GM18861 (cell line): Measurements from ENCODE around the gene DNAH1.

Experiments
- ATAC-seq: cut with Tn5 transposase; IDR thresholded peaks from one replicate; pipeline ENCODE4 v1.9.1; 2021; ENCODE audit not compliant: unreplicated experiment

DNAH1 gene

DNA sequence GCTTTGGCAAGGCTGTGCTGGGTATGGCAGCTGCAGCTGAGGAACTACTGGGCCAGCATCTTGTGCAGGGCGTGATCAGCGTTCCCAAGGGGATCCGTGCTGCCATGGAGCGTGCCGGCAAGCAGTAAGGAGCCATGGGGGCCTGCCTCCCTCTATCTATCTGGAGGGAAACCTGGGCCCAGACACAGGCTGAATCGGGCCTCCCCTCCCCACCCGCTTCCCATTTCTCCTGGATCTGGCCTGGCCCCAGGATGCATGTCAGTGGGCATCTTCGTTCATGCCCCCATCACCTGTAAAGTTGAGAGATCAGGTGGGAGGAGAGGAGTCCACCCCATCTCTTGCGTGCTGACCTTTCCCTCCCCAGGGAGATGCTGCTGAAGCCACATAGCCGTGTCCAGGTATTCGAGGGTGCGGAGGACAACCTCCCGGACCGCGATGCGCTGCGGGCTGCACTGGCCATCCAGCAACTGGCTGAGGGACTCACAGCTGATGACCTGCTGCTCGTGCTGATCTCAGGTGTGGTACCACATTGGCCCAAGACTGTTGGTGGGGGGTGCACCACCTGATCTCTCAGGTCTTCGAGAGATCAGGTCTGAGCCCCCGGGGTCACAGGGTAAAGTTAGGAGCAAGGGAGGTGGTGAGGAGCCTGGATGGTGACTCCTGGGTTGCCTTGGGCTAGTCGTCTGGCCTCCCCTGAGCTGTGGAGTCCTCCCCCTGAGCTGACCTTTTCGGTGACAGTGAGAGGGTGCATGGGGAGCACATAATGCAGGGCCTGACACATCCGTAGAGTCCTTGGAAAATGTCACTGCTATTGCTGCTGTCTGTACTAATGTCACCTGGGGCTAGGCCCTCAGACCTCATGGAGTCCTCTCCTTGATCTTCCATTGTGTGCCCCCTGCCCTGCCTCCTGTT is 25.3 kb upstream of the DNAH1 start:
- ATAC-seq = no peak

DNA sequence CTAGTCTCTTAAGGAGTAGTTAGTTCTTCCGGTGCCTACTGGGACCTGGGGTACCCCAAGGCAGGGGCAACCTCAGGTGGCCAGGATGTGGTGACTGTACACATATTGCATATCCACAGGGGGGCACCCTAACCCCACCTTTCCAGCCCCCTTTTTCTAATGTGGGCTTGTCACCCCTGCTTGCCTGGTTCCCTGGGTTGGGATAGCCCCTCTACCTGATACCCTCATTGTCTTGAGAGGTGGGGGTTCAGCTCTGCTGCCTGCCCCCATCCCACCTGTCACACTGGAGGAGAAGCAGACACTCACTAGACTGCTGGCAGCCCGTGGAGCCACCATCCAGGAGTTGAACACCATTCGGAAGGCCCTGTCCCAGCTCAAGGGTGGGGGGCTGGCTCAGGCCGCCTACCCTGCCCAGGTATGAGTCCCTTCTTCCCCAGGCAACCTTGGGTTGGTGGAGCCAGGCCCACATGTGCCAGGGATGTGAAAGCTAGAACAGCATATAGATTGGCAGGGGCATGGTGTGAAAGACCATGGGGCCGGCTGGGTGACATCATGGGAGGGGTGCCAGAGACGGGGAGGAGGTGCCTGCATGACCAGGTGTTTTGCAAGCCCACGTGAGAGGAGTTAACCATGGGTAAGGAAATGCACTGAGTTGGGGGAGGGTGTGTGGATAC is 24.5 kb upstream of the DNAH1 start:
- ATAC-seq = no peak

- ATAC-seq = no peak
These were observed 23.7 kb upstream of the DNAH1 start for GRCh38 chr3:52292247-52293065.

GRCh38 chr3:52293491-52294319 is 22.4 kb upstream of the DNAH1 start:
- ATAC-seq = no peak

DNA sequence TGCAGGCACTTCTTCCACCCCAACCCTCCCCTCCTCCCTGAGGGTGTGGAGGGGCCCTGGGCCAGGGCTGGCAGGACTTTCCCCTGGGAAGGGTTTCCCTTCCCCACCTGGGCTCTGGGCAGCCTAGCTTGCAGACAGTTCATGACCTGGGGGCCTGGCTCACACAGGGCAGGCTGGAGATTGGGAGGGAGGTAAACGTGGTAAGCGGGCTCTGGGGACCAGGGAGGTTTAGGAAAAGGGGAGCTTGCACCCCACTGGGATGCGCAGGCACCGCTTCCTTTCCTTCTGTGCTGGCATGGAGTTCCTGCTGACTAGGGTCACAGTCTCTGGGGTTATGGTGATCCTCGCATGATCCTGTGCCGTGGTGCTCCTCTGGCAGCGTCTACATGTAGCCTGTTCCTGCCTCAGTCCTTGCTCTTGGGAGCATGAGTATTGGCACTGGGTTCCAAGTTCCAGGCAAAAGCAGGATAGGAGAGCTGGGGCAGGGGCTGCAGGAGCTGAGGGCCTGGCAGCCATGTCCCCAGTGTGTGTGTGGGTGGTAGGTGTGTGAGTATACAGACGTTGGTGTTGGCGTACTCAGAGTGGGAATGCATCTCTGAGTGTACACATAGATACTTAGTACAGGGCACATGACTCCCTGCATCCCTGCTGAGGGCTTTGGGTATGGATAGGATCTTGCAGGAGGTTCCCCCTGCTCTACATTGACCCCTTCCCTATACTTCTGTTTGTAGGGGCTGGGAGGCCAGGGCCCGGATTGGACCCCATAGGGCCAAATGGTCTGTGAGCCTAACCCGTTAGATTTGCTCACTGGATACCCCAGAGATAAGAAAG is 21.6 kb upstream of the DNAH1 start:
- ATAC-seq = no peak

DNA sequence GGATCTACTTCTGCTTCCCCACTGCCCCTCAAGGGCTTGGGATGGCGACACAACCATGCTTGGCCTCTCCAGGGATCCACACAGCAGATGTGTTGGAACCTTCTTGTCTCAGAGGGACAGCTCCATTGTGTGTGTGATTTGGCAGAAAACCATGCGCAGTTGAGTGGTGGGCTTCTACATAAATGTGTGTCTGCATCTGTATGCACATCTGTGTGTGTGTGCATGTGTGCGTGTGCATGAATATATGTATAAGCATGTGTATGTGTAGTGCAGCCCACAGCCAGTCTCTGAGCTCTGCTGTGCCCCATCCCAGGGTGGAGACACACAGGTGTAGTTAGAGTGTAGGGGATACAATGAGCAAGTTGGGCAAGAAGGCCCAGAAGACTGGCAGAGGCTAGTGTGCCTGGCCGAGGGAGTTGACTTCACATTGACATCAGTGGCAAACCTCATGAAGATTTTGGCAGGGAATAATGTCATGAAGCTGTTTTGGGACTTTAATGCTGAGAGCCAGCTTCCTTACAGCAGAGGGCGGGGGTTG is 20.4 kb upstream of the DNAH1 start:
- ATAC-seq = no peak

DNA sequence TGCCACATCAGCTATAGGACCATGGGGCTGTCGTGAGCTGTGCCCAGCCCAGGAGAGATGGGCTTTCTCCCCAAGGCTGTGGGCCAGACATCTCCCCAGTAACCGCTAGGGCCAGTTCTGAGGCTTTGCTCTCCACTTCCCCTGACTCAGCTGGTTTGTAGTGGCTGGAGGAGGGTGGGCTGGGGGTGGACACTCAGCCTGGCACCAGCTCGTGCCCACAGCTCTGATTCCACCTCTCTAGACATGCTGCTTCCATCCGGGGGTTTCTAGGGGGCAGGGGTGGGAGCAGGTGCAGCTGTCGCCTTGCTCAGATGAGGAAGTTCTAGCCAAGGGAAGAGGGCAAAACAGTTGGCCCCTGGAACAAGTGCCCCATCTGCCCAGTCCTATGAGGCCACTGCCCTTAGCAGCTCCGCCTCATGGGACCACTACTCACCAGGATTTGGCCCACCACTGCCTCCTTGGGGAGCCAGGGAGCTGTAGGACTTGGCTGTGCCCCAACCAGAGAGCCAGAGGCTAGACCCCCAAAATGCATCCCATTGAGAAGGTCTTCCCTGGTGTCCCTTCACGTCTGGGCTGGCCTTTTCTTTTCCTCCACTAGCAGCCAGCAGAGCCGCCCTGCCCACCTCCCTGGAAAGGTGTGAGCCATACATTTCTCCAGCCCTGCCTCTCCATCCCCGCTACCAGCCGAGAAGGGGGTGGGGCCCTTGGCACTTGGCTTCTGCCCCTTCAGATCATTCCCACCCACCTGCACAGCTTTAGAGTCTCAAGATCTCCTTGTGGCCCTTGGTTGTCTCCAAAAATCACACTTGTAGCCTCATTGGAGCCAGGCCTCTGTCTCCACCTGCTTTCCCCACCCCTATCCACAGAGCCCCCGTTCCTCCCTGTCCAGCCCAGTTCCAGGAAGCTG is 18.6 kb upstream of the DNAH1 start:
- ATAC-seq = no peak

GRCh38 chr3:52298149-52299098 is 17.7 kb upstream of the DNAH1 start:
- ATAC-seq = no peak

DNA sequence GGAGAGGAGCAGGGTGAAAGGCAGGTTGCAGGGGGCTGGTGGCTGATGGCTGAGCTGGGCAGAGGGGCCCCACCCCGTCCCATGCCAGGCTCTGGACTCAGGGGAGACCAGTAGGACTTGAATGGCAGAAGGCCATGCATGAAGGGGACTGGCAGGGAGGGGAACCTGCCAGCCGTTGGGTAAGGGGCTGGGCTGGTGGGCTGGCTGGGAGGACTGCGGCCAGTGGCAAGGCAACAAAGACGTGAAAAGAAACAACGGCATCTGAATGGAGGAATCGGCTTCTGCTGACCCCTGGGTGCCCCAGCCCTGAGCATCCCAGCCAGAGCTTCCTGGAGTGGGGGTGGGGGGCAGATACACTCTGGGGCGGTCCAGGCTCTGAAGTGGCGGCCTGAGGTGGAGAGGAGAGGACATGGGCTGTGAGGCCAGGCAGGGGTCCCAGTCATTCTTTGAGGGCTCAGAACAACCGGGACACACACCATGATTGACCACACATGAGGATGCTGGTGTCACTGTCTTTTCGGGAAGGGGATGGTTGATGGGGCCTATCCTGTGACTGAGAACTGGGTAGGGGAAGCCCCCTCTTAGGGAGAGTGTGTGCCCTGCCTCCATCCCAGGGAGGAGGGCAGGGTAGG is 16.8 kb upstream of the DNAH1 start:
- ATAC-seq = no peak

DNA sequence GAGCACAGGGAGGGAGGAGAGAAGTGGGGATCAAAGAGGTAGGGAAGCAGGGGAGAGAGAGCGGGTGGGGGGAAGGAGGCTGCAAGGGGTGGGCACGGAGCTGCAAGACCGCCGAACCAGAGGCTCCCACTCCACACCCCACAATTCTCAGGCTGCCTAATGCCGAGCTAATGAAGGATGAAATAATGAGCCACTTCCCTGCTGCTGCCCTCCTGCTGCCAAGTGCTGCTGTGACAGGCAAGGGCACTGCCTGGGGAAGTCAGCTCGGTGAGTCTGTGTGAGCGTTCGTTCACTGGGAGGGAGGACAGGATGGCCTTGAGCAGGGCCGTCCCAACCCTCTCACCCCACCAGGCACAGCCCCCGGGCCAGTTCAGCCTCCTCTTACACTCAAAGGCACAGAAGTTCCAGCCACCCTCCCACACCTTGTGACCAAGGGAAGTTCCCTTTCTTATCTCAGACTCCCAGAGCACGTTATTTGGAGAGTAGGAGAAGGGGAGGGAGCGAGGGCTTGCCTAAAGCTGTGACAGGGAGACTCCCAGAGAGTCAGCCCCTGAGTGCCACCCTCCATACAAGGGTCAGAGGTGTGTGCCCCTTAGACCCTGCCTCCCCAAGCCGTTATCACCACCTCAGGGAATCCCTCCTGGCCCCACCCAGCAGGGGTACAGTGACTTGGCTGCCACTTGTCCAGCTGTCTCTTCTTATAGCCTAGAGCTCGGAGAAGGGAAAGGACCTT is 16.1 kb upstream of the DNAH1 start:
- no peak for ATAC-seq

DNA sequence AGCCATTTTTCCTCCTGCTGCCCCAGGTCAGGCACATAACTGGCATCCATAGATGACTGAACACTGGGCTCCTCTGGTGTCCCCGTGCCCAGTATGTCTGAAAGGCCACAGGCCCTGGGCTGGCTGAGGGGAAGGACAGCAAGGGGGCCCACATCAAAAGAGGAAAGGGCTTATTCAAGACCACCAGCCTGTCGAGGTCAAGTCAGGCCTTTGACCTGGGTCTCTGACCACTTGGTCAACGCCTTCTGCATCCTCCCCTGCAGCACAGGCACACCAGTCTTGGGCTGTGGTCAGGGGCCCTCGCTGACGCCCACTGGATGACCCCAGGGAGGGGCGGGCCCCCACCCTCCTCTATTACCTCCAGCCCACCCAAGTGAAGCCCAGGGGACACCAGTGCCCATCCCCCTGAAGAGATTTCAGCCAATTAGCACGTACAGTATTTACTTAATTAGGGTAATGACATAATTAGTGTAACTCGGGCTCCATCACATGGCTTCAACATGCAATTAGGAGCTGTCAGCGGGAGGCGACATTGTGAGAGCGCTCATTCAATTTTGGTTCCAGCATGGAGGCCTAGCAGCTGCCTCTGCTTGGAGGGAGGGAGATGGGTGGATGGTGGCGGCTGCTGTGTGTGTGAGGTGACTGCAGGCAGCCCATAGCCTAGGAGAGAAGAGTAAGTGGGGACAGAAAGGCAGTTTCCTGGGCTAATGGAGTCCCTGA is 13.5 kb upstream of the DNAH1 start:
- ATAC-seq = no peak

DNA sequence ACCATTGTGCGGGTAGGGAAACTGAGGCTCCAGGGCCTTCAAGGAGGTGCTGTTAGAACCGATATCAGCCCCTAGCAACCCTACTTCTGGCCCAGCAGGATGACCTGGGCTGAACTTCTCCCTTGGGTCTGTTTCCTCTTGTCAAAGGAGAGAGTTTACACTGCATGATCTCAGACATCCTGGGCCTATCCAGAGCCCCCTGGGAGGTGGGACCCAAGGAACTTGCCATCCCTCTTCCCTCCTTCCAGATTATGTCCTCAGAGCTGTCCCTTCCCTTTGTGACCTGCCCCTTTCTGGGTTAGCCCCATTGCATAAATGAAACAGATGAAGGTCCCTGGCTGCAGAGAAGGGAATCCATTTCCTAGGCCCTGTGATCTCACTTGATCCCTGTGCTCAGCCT is 12.3 kb upstream of the DNAH1 start:
- no peak for ATAC-seq

GRCh38 chr3:52305926-52306325 is 10.2 kb upstream of the DNAH1 start:
- ATAC-seq = no peak

DNA sequence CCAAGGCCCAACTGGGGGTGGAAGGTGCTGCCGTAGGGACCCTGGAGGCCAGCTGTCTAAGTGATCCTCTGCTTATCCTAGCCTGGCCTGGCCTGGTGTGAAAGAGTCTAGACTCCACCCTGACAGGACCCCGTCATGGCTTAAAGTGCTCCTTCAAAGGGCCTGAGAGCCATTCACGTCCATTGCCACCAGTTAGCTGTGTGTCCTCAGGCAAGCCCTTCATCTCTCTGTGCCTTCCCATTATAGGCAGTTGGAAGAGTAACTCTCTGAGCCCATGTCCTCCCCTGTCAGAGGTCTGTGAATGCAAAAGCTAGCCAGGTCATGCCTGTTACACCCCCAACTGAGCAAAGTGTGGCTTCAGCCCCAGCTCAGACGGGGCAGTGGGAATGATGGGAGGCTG is 9.1 kb upstream of the DNAH1 start:
- ATAC-seq = no peak

DNA sequence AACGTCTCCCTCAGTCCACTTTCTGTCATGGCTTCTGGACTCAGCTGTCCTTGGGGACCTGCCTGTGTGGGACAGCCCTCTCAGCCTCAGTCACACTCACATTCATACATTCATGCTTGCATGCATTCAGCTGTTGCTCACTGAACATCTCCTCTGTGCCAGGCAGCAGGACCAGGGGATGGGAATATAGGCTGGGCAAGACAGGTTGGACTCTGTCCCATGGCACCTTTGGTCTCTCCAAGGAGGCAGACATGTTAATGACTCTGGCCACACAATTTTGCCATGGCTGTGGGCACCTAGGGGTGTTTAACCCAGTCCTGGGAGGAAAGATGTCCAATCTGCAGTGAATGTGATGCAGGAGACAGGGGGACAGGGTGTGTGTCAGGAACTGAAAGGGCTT is 7.8 kb upstream of the DNAH1 start:
- no peak for ATAC-seq
